Endodermal cell (in vitro differentiated cells): ENCODE results near the gene TBC1D32. TPM values are rescaled to one million over a fixed set of nuclear protein-coding genes. Genes with fewer than 3 reads are reported as not detected.

ENCODE experiments used
- DNase-seq: peaks from one replicate; pipeline ENCODE4 v3.0.0-alpha.2; 2017
- H3K27ac ChIP-seq: 2 replicates; pipeline ENCODE4 v1.5.1; 2013; ENCODE audit warnings: mild to moderate bottlenecking, low read depth, low read length, moderate library complexity
- H3K27me3 ChIP-seq: 2 replicates; pipeline ENCODE4 v1.6.1; 2013; ENCODE audit warnings: mild to moderate bottlenecking, low read length, moderate library complexity; ENCODE audit not compliant: insufficient read depth, control insufficient read depth, poor library complexity, severe bottlenecking
- H3K36me3 ChIP-seq: 2 replicates; pipeline ENCODE4 v1.7.0; 2013; ENCODE audit warnings: mild to moderate bottlenecking, low read length, moderate library complexity; ENCODE audit not compliant: control insufficient read depth, insufficient read depth
- H3K4me1 ChIP-seq: one replicate; pipeline ENCODE4 v1.7.0; 2013; ENCODE audit warnings: low read length; ENCODE audit not compliant: control insufficient read depth, insufficient read depth
- H3K4me3 ChIP-seq: 2 replicates; pipeline ENCODE4 v1.5.1; 2013; ENCODE audit warnings: mild to moderate bottlenecking, low read length, moderate library complexity
- H3K9ac ChIP-seq: 2 replicates; pipeline ENCODE4 v1.6.1; 2013; ENCODE audit warnings: mild to moderate bottlenecking, low read length, moderate library complexity; ENCODE audit not compliant: poor library complexity, severe bottlenecking; ENCODE audit errors: extremely low read depth
- H3K9me3 ChIP-seq: 2 replicates; pipeline ENCODE4 v1.6.1; 2013; ENCODE audit warnings: mild to moderate bottlenecking, low read length, moderate library complexity; ENCODE audit not compliant: control insufficient read depth
- H3K27ac Mint-ChIP-seq: 2 replicates; pipeline ENCODE4 v1.8.0; 2020; ENCODE audit warnings: mixed read lengths
- H3K27me3 Mint-ChIP-seq: 2 replicates; pipeline ENCODE4 v1.8.0; 2021; ENCODE audit warnings: mild to moderate bottlenecking, mixed read lengths; ENCODE audit not compliant: insufficient read depth
- H3K36me3 Mint-ChIP-seq: 2 replicates; pipeline ENCODE4 v1.8.0; 2020; ENCODE audit warnings: low read depth, mixed read lengths
- H3K4me1 Mint-ChIP-seq: 2 replicates; pipeline ENCODE4 v1.8.0; 2020; ENCODE audit warnings: mixed read lengths
- H3K4me3 Mint-ChIP-seq: 2 replicates; pipeline ENCODE4 v1.8.0; 2020; ENCODE audit warnings: mild to moderate bottlenecking, moderate library complexity, mixed read lengths
- H3K9me3 Mint-ChIP-seq: 2 replicates; pipeline ENCODE4 v1.8.0; 2020; ENCODE audit warnings: mild to moderate bottlenecking, mixed read lengths
- WGBS, 2 experiments: methylation state at CpG; one replicate each; pipeline versions ENCODE4 v1.1.5 to v1.1.7; 2013; ENCODE audit warnings: missing lambda C conversion rate in 2 of 2, mixed read lengths in 1 of 2; ENCODE audit not compliant: insufficient coverage in 1 of 2, insufficient read length in 1 of 2; 5-methylcytosine and 5-hydroxymethylcytosine counted together
- total RNA-seq, 2 donors: library from RNA; stranded (reverse); fragmentation: NEBNext Ultra II Directional in 1 of 2; extraction: Animal tissue kit (Norgen Biotek cat#: 25700) in 1 of 2; gene quantifications; 2 replicates in 1 of 2; 3 replicates in 1 of 2; pipeline ENCODE4 v1.2.1, GENCODE V29; 2021
- TF ChIP-seq, protein P1 (sequence below): fragments of 200-600 bp; sonication (generic); conservative IDR thresholded peaks from 2 replicates; pipeline ENCODE4 v1.5.0; 2021; ENCODE audit warnings: antibody characterized with exemption, mild to moderate bottlenecking

Gene TBC1D32
- total RNA-seq, 2 donors from 2014 or later = 16.5 to 21.4 TPM

DNA sequence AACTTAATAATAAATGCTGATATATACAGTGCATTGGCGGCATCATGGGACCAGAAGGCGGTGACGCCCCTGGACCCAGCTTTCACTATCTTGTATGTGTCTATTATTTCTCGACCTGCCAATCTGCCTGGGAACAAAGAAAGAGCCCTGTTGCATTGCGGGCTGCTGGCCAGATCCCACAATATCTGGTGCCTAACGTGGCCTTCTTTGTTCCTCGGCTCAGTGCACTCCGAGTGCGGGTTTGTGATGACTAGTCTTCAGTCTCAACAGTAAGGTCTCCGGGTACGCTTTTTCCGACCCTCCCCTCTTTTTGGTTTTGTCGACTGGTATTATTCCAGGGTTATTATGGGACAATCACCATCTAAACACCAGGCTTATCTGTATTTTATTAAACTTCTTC lies 291.5 kb downstream of the TBC1D32 start:
- Histone ChIP-seq H3K27me3 (no peaks in the 10 kb centered on the region), H3K4me1 (no peaks in the 10 kb centered on the region), H3K27ac (no peak overlapping the region), H3K9me3 (peaks cover 3% of the 10 kb centered on the region), H3K36me3 (no peaks in the 10 kb centered on the region), H3K4me3 (no peak overlapping the region), H3K9ac (no peak overlapping the region)
- H3K4me1 Mint-ChIP-seq = peaks cover 16% of the 10 kb centered on the region
- no peak overlapping the region for H3K4me3 Mint-ChIP-seq
- WGBS, 2 experiments = 94 to 97% methylated on average over 10 to 13 of the region's 13 CpGs
- H3K27me3 Mint-ChIP-seq = no peaks in the 10 kb centered on the region
- DNase-seq = no peak
- TF ChIP-seq, protein P1, sequence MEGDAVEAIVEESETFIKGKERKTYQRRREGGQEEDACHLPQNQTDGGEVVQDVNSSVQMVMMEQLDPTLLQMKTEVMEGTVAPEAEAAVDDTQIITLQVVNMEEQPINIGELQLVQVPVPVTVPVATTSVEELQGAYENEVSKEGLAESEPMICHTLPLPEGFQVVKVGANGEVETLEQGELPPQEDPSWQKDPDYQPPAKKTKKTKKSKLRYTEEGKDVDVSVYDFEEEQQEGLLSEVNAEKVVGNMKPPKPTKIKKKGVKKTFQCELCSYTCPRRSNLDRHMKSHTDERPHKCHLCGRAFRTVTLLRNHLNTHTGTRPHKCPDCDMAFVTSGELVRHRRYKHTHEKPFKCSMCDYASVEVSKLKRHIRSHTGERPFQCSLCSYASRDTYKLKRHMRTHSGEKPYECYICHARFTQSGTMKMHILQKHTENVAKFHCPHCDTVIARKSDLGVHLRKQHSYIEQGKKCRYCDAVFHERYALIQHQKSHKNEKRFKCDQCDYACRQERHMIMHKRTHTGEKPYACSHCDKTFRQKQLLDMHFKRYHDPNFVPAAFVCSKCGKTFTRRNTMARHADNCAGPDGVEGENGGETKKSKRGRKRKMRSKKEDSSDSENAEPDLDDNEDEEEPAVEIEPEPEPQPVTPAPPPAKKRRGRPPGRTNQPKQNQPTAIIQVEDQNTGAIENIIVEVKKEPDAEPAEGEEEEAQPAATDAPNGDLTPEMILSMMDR = no peak
- peaks cover 31% of the 10 kb centered on the region for H3K9me3 Mint-ChIP-seq
- H3K36me3 Mint-ChIP-seq = peaks cover 16% of the 10 kb centered on the region
- no peak overlapping the region for H3K27ac Mint-ChIP-seq

DNA sequence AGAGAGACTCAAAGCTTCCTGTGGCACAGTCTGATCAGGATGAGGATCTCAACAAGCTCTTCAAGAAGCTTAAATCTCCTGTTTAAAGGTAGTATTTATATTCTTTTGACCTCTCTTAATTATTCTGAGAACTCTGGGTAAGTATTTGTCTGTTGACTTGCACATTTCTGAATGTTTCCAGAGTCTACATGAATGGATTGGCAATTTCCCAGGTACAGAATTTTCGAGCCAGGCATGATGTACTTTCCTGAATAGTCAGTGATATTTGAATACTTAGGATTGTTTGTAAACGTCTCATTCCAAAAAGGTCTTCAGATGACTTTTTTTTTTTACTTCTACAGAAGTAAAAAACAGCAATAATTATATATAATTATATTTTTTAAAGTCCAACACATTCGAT lies 293.4 kb downstream of the TBC1D32 start:
- no peaks in the 10 kb centered on the region for H3K4me1 ChIP-seq
- Mint-ChIP-seq H3K27ac (no peak overlapping the region), H3K36me3 (peaks cover 11% of the 10 kb centered on the region), H3K4me3 (no peak overlapping the region), H3K27me3 (no peaks in the 10 kb centered on the region), H3K9me3 (peaks cover 31% of the 10 kb centered on the region), H3K4me1 (peaks cover 16% of the 10 kb centered on the region)
- peaks cover 3% of the 10 kb centered on the region for H3K9me3 ChIP-seq
- no peak for DNase-seq
- TF ChIP-seq, protein P1 = no peak
- H3K27me3 ChIP-seq = no peaks in the 10 kb centered on the region
- 84% methylated on average over 1 of the region's 3 CpGs; no CpG with 5 or more reads in 1 of the 2 experiments for WGBS, 2 experiments
- H3K36me3 ChIP-seq = no peaks in the 10 kb centered on the region
- H3K4me3 ChIP-seq = no peak overlapping the region
- H3K27ac ChIP-seq = no peak overlapping the region
- H3K9ac ChIP-seq = no peak overlapping the region

DNA sequence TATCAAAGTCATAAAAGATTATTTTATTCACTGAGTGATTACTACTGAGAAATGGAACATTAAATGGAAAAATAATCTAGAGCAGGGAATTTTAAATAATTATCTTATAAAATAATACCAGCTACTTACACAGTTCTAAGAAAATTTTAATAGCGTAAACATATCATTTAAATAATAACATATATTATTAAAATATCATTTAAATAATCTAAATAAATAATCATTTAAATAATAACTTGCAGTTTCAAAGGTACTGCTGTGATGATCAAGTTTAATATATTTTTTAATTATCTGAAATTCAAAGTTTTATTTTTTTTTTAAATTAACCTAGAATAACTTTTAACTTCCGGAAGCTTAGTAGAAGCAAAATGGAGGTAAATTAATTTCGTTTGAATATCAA lies 301.2 kb downstream of the TBC1D32 start:
- H3K36me3 Mint-ChIP-seq = no peaks in the 10 kb centered on the region

More for the DNA sequence above, 301.2 kb downstream of the TBC1D32 start:
- Mint-ChIP-seq H3K27ac (no peak overlapping the region), H3K9me3 (no peaks in the 10 kb centered on the region), H3K4me1 (no peaks in the 10 kb centered on the region), H3K27me3 (no peaks in the 10 kb centered on the region), H3K4me3 (no peak overlapping the region)
- no peak for DNase-seq
- TF ChIP-seq, protein P1 = no peak
- H3K27ac ChIP-seq = no peak overlapping the region
- no peak overlapping the region for H3K9ac ChIP-seq
- H3K4me1 ChIP-seq = no peaks in the 10 kb centered on the region
- no peaks in the 10 kb centered on the region for H3K27me3 ChIP-seq
- WGBS, 2 experiments = 80 to 96% methylated on average over 1 to 2 of the region's 3 CpGs
- no peaks in the 10 kb centered on the region for H3K9me3 ChIP-seq
- H3K36me3 ChIP-seq = no peaks in the 10 kb centered on the region
- no peak overlapping the region for H3K4me3 ChIP-seq
